ENCODE results near the gene RFX8.
"Not testable (repeated sequence)": the region's sequence is repeated elsewhere in the genome, so short reads cannot be mapped to it uniquely, and the experiment has no call there.

The RFX8 gene
- long read RNA-seq, donor 1 = 0 reads
- long read RNA-seq, donor 2 = 0 reads
- long read RNA-seq, donor 3 = 0 reads
- long read RNA-seq, donor 4 = 0 reads
- long read RNA-seq, donor 5 = 0 reads
- long read RNA-seq, donor 6 = 0 reads
- long read RNA-seq, donor 7 = 0 reads
- long read RNA-seq, donor 8 = 0 reads

- DNase-seq = no peak
Observed at GRCh38 chr2:101474731-101475384, at the start of gene RFX8. Gene RFX8, minus strand, starts transcription at chr2:101475112. Its CDS starts 8,264 bp downstream, at chr2:101466848.

DNA sequence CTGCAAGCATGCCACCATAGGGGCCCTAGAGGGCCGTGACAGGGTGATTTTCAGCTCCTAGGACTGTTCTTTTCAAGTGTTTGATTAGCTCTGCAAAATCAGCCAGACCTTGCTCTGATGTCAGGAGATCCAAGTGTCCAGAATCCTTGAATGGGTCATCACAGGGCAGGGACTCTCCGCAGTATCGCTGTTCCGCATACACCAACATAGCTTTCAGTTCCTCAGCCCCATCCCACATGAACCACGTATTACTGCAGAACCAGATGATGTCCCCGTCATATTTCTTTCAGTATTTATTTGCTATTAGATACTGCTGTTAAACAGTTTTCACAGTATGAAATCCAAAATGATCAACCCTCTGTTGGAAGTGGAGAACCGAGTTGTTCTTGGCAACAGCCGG is 46.6 kb upstream of the RFX8 start:
- DNase-seq = no peak

- DNase-seq = no peak
Observed at GRCh38 chr2:101520246-101520645, 45.3 kb upstream of the RFX8 start.

DNA sequence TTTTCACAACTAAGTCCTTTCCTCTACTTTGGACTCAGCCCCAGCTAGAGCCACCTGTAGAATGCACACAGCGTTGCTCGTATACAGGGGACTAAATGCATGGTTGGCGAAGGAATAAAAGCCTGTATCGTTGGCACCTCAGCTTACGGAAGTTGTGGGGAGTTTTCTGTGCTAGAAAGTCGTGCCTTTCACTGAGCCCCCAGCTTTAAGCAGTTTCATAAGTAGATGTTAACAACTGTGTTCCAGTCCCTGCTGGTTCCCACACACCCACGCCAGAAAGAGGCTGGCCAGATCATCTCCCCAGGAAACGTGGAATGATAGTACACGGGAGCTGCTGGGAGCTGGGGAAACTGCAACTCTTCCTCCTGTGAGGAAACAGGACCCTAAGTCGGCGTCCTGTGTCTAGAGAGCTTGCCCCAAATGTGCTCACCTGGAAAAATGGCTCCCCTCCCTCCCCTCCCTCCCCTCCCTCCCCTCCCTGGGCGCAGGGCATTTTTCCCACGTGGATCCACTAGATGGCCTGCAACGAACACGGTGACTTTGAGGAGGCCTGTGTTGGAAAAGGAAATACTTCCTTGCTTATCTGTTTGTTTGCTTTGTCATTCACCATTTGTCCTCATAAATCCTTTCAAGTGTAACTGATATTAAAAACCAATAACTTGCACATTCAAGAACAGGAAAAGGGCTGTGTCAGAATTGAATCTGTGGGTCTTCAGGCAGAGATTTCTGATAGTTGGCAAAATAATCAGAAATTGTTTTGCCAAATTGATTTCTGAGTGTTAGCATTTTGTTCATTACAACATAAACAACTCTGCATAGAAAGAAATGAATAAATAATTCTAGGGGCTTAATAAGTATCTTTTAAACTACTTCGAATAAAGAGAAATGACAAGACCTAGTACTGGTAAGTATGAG is 43.9 kb upstream of the RFX8 start:
- peak; percentile 60 for DNase-seq

- DNase-seq = no peak
Observed at GRCh38 chr2:101517758-101518271, 42.9 kb upstream of the RFX8 start.

- no peak for DNase-seq
Observed at GRCh38 chr2:101516823-101517690, 42.1 kb upstream of the RFX8 start.

GRCh38 chr2:101516349-101516748 is 41.4 kb upstream of the RFX8 start:
- DNase-seq = no peak

DNA sequence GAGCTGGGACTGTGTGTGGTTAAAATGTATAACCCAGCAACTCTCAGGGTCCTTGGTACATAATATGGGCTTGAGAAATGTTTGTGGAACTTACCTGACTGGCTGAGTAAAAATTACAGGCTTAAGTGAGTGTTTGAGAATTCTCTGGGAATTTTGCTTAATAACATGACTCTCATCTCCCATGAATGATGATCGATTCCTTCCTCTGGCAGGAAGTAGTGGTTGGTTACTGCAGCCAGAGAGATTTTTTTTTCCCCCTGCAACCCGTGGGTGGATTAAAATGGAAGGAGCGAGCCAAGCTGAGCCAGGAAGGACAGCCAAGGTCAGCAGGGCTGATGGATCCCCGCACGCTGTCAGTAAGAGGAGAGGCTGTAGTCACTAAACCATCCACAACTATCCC is 40.6 kb upstream of the RFX8 start:
- no peak for DNase-seq

DNA sequence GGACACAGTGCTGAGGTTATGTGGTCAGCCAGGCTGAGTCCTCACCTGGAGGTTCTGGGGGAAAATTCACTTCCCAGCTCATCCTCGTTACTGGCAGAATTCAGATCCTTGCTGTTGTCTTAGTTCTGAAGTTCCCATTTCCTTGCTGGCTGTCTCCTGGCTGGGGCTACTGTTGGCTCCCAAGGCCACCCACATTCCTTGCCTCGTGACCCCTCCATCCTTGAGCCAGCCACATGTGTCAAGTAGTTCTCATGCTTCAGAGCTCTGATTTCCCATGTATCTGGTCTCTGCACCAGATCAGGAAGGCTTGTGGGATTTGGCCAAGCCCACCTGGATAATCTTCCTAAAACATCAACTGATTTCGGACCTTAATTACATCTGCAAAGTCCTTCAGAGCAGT is 38.1 kb upstream of the RFX8 start:
- no peak for DNase-seq

DNA sequence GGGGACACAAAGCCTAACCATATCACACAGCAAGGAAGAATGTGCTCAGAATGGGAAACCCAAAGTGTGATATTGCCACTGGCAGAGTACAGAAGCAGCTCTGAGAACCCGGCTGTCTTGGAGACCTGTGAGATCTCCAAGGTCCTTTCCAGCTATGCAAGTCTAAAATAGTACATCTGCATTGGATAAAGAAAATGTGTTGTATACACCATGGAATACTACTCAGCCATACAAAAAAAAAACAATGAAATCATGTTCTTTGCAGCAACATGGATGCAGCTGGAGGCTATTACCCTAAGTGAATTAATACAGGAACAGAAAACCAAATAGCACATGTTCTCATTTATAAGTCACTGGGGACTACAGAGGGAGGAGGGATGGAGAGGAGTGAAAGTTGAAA is 36.5 kb upstream of the RFX8 start:
- DNase-seq = no peak

- no peak for DNase-seq
Observed at GRCh38 chr2:101509499-101510284, 34.8 kb upstream of the RFX8 start.

DNA sequence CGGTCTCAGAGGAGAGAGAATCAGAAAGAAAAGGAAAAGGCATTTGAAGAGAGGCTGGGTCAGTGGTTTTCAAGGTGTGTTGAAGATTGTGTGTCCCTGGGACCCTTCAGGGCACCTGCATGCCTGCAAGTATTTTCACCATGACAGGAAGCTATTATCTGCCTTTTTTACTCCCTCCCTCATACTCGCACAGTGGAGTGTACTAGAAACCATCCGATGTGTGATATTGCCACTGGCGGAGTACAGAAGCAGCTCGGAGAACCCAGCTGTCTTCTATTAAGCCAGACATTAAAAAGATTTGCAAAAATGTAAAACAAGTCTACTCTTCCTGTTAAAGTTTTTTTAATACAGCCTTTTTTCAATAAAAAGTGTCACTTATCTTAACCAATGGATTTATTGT is 33.7 kb upstream of the RFX8 start:
- DNase-seq = no peak

DNA sequence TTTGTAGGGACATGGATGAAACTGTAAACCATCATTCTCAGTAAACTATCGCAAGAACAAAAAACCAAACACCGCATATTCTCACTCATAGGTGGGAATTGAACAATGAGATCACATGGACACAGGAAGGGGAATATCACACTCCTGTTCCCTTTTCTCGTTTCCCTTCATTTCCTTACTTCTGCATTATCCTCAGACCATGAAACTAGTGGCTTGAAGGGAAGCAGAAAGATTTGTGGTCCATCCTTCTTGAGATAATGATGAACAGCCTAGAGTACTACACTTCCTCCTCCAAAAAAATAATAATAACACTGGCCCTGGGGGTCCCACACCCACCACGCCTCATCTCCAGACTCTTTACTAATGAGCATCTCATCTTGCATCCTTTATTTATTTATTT is 30.4 kb upstream of the RFX8 start:
- not testable (repeated sequence) for DNase-seq

- DNase-seq = not testable (repeated sequence)
Observed at GRCh38 chr2:101504744-101505143, 29.8 kb upstream of the RFX8 start.

- DNase-seq = no peak
Observed at GRCh38 chr2:101502095-101502494, 27.2 kb upstream of the RFX8 start.

DNA sequence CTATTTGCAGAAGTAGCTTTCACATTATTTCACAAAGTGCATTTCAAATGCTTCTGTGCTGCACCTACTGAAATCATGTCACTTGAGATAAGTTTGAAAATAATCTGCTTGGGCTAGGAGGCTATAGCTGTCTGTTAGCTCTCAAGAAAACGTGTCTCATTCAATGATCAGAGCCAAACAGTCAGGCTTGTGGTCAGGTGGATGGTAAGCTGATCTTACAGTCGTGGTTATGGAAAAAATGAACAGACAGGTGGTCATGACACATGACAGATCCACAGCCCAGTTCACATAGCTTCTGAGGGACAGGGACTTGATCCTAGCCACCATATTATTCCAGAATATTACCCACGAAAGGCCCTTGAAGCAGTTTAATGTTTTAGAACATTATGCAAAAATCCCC is 26.5 kb upstream of the RFX8 start:
- no peak for DNase-seq

DNA sequence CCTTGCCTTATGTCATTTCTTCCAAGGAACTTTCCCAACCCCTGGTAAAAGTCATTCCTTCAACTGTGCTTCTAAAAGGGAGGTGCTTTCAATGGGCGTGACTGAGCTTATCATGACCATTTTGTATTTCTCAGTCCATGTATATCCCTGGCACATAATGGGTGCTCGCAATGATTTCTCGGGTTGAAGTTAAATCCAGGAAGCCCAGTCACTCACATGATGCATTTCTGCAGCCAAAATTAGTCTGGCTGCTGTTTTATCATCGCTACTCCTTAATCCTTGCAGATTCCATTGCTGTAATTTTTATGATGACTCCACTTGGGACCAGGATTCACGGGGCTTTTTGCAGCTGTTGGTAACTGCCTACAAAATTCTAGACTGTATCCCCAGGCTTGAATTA is 25.9 kb upstream of the RFX8 start:
- DNase-seq = no peak

DNA sequence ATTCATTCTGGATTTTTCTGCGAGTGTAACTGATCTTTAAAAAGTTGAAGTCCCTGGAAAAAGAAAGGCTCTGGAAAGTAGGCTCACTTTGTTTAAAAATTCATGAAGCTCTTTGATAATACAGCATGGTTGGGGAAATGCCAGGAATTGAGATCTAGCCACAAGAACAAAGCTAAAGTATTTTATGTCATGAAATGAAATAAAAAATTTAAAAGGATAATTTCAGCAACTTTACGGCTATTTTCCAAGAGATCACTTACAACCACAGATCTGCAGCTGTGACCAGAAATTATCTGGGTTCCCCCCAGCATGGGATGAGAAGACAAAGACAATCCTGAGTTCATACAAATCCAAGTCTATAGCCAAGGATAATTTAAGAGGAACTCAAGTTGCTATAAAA is 25.3 kb upstream of the RFX8 start:
- no peak for DNase-seq

GRCh38 chr2:101496279-101496678 is 21.4 kb upstream of the RFX8 start:
- DNase-seq = no peak

DNA sequence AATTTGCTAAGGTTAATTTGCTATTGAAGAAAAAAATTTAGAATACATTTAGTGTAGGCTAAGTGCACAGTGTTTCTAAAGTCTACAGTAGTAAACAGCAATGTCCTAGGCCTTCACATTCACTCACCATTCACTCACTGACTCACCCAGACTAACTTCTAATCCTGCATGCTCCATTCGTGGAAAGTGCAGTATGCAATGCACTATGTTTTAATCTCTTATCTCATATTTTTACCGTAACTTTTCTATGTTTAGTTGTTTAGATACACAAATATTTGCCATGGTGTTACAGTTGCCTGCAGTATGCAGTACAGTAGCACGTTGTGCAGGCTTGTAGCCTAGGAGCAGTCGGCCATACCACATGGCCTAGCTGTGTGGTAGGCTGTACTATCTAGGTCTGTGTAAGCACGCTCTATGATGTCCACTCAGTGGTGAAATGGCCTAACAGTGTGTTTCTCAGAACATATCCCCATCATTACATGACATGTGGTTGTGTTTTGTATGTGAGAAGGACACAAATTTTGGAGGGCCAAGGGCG is 18.1 kb upstream of the RFX8 start:
- DNase-seq = no peak

DNA sequence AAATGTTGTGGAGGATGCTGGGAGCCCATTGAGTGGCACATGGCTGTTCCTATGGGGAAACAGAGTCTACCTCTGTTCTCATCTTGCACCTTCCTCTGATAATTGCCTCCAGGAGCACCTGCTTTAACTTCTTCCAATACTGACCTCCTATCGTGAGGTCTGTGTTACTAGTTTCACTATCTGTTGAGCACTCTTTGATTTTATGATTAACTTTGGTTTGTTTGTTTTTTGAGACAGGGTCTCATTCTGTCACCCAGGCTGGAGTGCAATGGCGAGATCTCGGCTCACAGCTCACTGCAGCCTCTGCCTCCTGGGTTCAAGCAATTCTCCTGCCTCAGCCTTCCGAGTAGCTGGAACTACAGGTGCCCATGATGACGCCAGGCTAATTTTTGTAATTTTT is 12.1 kb upstream of the RFX8 start:
- DNase-seq = no peak

All from right kidney (tissue), 9 donors.